Ovary (tissue), 9 donors: ENCODE results near the gene TMEM72. TPM values are rescaled to one million over a fixed set of nuclear protein-coding genes. Genes with fewer than 3 reads are reported as not detected.

Experiments
- DNase-seq, 5 donors: peaks; one replicate each; pipeline ENCODE4 v3.0.0-alpha.2; 2019 to 2020
- H3K27ac ChIP-seq, 2 donors: fragments of 200-600 bp; one replicate each; pipeline versions ENCODE4 v1.5.1 to v1.8.0; 2019 to 2022
- H3K27me3 ChIP-seq: fragments of 200-600 bp; one replicate; pipeline ENCODE4 v1.8.0; 2022
- H3K36me3 ChIP-seq: fragments of 200-600 bp; sonication (generic); one replicate; pipeline ENCODE4 v1.5.1; 2019
- H3K4me1 ChIP-seq: one replicate; pipeline ENCODE4 v1.8.1; 2013; ENCODE audit warnings: mild to moderate bottlenecking, moderate library complexity; ENCODE audit not compliant: insufficient read depth
- H3K4me3 ChIP-seq: fragments of 200-600 bp; sonication (generic); one replicate; pipeline ENCODE4 v1.5.1; 2017
- H3K9me3 ChIP-seq, 2 donors: fragments of 200-600 bp in 1 of 2; sonication (generic) in 1 of 2; one replicate each; pipeline versions ENCODE4 v1.5.1 to v1.8.1; 2013 to 2019; ENCODE audit warnings: mild to moderate bottlenecking in 1 of 2, moderate library complexity in 1 of 2
- EP300 ChIP-seq: sonication (generic); formaldehyde crosslinking; IDR thresholded peaks from one replicate; pipeline ENCODE4 v1.6.1; 2017; ENCODE audit warnings: antibody characterized with exemption
- POLR2A ChIP-seq: fragments of 450-650 bp; IDR thresholded peaks from one replicate; pipeline ENCODE4 v1.6.1; 2017; ENCODE audit warnings: antibody characterized with exemption, mild to moderate bottlenecking, moderate library complexity
- WGBS, 3 donors: extraction: QIAGEN DNeasy Blood & Tissue Kit in 1 of 3; methylation state at CpG; one replicate each; pipeline versions ENCODE4 v1.1.5 to v1.1.7; 2013 to 2017; 5-methylcytosine and 5-hydroxymethylcytosine counted together
- intact Hi-C, 4 donors: fragments of 100-400 bp; cut with DNase I; formaldehyde crosslinking; loops; one replicate each; pipeline versions ENCODE4 v1.11.0 to v1.15.1; 2022 to 2023
- polyA plus RNA-seq, 2 donors: library from polyadenylated mRNA; stranded (reverse); fragments of 200-250 nt in 1 of 2; fragments of 350-450 nt in 1 of 2; fragmentation: Illumina TruSeq in 1 of 2; extraction: RNeasy Lipid Tissue Mini Kit (QIAGEN cat#74804) in 1 of 2; gene quantifications; one replicate each; pipeline ENCODE4 v1.2.3, GENCODE V29; 2013 to 2014
- total RNA-seq, 7 donors: library from RNA; depleted of rRNA in 2 of 7; stranded (reverse); fragments of >200 nt in 2 of 7; fragmentation: NEBNext Ultra II Directional in 3 of 7; extraction: Animal tissue kit (Norgen Biotek cat#: 25700) in 3 of 7; gene quantifications; one replicate each; pipeline versions ENCODE4 v1.1.0 to v1.2.4, GENCODE V29; 2016 to 2023
- TF ChIP-seq, protein P1 (sequence below), 3 donors: fragments of 450-650 bp in 2 of 3; fragments of 200-600 bp in 1 of 3; IDR thresholded peaks; one replicate each; pipeline versions ENCODE4 v1.5.1 to v1.8.0; 2016 to 2022; ENCODE audit warnings: antibody characterized with exemption in 3 of 3, mild to moderate bottlenecking in 1 of 3
- donor health status: DM: no; HTN: no; CAD: no; lungs with moderate emphysema.
- donor health status: DM: no; HTN: no; CAD: no.
- donor health status: Bipolar disorder and iron deficiency.
- donor health status: DM: yes; HTN: yes; CAD: no.
- donor health status: DM: no; HTN: no; CAD: no.
- donor health status: DM: yes; HTN: yes; CAD: no.

Gene TMEM72
- total and polyA plus RNA-seq, 9 donors, result 0.05 TPM; not detected in 8

GRCh38 chr10:44975431-44976331, 64.5 kb downstream of the TMEM72 start:
- Histone ChIP-seq H3K27me3 (no peaks in the 10 kb centered on the region), H3K4me1 (peaks cover 29% of the 10 kb centered on the region), H3K9me3 (peaks cover 0 to 7% of the 10 kb centered on the region in 2 donors), H3K36me3 (no peaks in the 10 kb centered on the region), H3K4me3 (peak overlapping the region; percentile 69), H3K27ac (peak overlapping the region; percentile 73 to 84)
- peak; percentile 54 to 77 (median 65) for DNase-seq
- intact Hi-C loops, result loop anchor here in 1 of 4 donors (2.0 kb wide), 1 partner anchor 21 kb away; no protein-coding TSS in a partner anchor
- 25 to 34% (median 34%) methylated on average over 10 of the region's 10 CpGs for WGBS, 3 donors
- TF ChIP-seq POLR2A (no peak), EP300 (no peak)
- TF ChIP-seq, protein P1, sequence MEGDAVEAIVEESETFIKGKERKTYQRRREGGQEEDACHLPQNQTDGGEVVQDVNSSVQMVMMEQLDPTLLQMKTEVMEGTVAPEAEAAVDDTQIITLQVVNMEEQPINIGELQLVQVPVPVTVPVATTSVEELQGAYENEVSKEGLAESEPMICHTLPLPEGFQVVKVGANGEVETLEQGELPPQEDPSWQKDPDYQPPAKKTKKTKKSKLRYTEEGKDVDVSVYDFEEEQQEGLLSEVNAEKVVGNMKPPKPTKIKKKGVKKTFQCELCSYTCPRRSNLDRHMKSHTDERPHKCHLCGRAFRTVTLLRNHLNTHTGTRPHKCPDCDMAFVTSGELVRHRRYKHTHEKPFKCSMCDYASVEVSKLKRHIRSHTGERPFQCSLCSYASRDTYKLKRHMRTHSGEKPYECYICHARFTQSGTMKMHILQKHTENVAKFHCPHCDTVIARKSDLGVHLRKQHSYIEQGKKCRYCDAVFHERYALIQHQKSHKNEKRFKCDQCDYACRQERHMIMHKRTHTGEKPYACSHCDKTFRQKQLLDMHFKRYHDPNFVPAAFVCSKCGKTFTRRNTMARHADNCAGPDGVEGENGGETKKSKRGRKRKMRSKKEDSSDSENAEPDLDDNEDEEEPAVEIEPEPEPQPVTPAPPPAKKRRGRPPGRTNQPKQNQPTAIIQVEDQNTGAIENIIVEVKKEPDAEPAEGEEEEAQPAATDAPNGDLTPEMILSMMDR (IDR thresholded peaks at IDR 0.05), result no peak

DNA sequence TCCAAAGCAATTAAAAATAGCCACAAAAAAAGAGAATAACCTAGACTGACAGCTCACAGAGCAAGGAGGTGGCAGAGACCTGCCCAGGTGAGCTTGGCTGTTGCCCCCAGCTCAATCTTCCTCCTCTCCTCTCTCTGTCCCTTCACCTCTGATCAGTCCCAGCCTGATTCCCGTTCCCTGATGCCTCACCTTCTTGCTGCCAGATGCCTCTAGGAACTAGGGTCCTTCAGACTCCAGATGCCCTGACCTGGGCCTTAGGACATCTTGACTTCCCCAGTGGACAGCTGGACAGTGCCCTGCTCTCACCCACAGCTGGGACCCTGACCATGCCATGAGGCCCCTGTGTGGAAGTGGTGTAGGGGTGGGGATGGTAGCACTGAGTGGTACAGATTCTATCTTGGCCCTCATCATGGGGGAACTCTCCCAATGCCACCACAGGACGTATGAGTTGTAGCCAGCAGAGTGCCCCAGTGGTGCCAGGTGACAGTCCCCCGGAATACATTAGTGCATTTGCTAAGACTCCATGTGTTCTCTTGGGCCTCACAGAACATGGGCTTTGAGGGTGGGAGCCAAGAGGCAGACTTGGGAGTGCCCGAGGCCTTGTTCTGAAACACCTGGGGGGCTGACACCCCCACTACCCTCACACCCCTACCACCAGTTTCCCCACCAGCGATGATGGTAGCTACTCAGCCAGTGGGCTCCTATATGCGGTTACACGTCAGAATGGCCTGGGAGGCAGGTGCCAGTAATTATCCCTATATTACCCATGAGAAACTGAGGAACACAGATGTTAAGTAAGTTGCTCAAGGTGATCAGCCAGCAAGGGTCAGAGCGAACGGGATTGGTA, 65.4 kb downstream of the TMEM72 start:
- intact Hi-C loops, result no loop called here
- DNase-seq, result peak in 3 of 5 donors; percentile 29 to 40 (median 36)
- Histone ChIP-seq H3K9me3 (peaks cover 0 to 7% of the 10 kb centered on the region in 2 donors), H3K36me3 (no peaks in the 10 kb centered on the region), H3K27me3 (no peaks in the 10 kb centered on the region), H3K27ac (peak overlapping the region; percentile 37 to 84), H3K4me3 (peak overlapping the region; percentile 69), H3K4me1 (peaks cover 34% of the 10 kb centered on the region)
- no peak for TF ChIP-seq EP300
- peak; percentile 19 for TF ChIP-seq POLR2A
- 78 to 86% (median 79%) methylated on average over 9 of the region's 9 CpGs for WGBS, 3 donors

DNA sequence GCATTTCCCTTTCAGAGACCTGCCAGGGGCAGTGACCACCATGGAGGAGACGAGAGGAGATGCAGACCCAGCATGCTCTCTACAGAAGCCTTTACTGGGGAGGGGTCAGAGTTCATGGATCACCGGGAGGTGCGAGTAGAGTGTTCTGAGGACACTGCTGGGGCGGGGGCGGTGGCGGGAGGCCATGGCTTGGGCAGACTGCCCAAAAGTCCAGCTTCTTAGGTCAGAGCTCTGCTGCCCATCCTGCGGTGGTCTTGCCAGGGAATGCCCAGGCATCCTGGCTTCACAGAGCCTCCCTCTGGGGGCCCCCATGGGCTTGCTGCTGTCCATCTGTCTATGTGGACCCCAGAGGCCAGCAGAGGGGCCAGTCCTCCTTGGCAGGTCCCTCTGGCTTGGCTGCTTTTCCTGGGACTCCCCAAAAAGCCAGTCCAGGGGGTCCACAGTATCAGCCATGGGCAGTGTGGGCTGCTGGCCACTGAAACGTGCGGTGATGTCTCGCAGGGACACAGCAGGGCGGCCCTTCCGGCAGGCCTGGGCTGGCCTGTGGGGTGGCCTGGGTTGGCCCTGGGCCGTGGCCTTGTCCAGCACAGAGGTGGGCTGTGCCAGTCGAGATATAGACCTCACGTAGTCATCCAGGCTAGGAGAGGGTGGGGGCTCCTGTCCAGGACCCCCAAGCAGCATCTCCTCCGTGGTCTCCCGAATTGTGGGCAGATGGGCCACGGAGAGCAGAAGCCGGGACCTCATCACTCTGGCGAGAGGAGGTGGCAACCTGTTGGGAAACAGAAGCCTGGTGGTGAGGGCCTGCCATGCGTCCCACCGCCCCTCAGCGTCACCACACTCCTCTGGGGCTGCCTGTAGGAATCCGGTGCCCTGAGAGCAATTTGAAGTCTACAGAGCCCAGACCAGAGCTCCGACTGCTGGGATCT, 66.4 kb downstream of the TMEM72 start:
- 65 to 70% (median 69%) methylated on average over 25 of the region's 25 CpGs for WGBS, 3 donors
- peaks cover 39% of the 10 kb centered on the region for H3K4me1 ChIP-seq

GRCh38 chr10:44978213-44978569, 67.1 kb downstream of the TMEM72 start:
- Histone ChIP-seq H3K27me3 (no peaks in the 10 kb centered on the region), H3K27ac (peak overlapping the region; percentile 37 to 84), H3K4me3 (peak overlapping the region; percentile 69), H3K4me1 (peaks cover 40% of the 10 kb centered on the region), H3K9me3 (peaks cover 0 to 7% of the 10 kb centered on the region in 2 donors), H3K36me3 (no peaks in the 10 kb centered on the region)
- intact Hi-C loops, result no loop called here
- no peak for TF ChIP-seq EP300
- no peak for TF ChIP-seq POLR2A
- TF ChIP-seq, protein P1 (IDR thresholded peaks at IDR 0.05), result no peak
- peak in 2 of 5 donors; percentile 20 to 28 for DNase-seq
- WGBS, 3 donors, result 14 to 21% (median 15%) methylated on average over 4 of the region's 4 CpGs

More for the DNA sequence above, 66.4 kb downstream of the TMEM72 start:
- peak; percentile 9 for TF ChIP-seq POLR2A
- TF ChIP-seq, protein P1 (IDR thresholded peaks at IDR 0.05), result peak in 1 of 3 donors; percentile 7
- TF ChIP-seq EP300, result no peak
- intact Hi-C loops, result no loop called here
- peak overlapping the region; percentile 69 for H3K4me3 ChIP-seq
- peak in 4 of 5 donors; percentile 56 to 67 (median 64) for DNase-seq
- peak overlapping the region; percentile 37 to 84 for H3K27ac ChIP-seq
- H3K9me3 ChIP-seq, result peaks cover 0 to 7% of the 10 kb centered on the region in 2 donors
- no peaks in the 10 kb centered on the region for H3K36me3 ChIP-seq
- no peaks in the 10 kb centered on the region for H3K27me3 ChIP-seq
